H1 (cell line): Measurements from ENCODE around the gene RABEP2. TPM values are rescaled to one million over a fixed set of nuclear protein-coding genes. Genes with fewer than 3 reads are reported as not detected.

Source experiments
- CTCF ChIA-PET: fragments of 300-600 bp; sonication (Branson Sonifier 250); formaldehyde crosslinking; loops from one replicate; lab custom pipeline; 2021; ENCODE audit not compliant: partially characterized antibody; lab: Charles Lee
- POLR2A ChIA-PET: fragments of 300-600 bp; sonication (Branson Sonifier 250); formaldehyde crosslinking; loops from one replicate; lab custom pipeline; 2021; ENCODE audit warnings: inconsistent platforms; ENCODE audit not compliant: partially characterized antibody; lab: Charles Lee
- DNase-seq, 2 experiments: peaks; one replicate each; pipeline versions ENCODE4 v3.0.0 to v3.0.0-alpha.2; 2010 to 2022; ENCODE audit warnings: low spot score in 2 of 2, low read depth in 1 of 2, mixed read lengths in 1 of 2
- FAIRE-seq: peaks from 2 replicates; lab custom pipeline; 2011; peaks lifted over from hg19 to GRCh38; lab: Jason Lieb, UNC
- H2AFZ ChIP-seq: 2 replicates; pipeline ENCODE4 v1.8.1; 2012; ENCODE audit warnings: low read length, inconsistent platforms
- H2AK5ac ChIP-seq: 2 replicates; pipeline ENCODE4 v1.6.1; 2013; ENCODE audit warnings: low read depth, low read length
- H2BK120ac ChIP-seq: replicated peaks from 2 replicates; pipeline ENCODE3; 2013; ENCODE audit warnings: low read depth, low read length, inconsistent platforms
- H2BK12ac ChIP-seq: 2 replicates; pipeline ENCODE4 v1.6.1; 2013; ENCODE audit warnings: low read depth, low read length
- H2BK15ac ChIP-seq: 2 replicates; pipeline ENCODE4 v1.6.1; 2013; ENCODE audit warnings: low read length
- H2BK20ac ChIP-seq: 2 replicates; pipeline ENCODE4 v1.6.1; 2013; ENCODE audit warnings: low read length
- H2BK5ac ChIP-seq: 2 replicates; pipeline ENCODE4 v1.6.1; 2013; ENCODE audit warnings: low read depth, low read length
- H3K14ac ChIP-seq: 2 replicates; pipeline ENCODE4 v1.6.1; 2013; ENCODE audit warnings: inconsistent platforms; ENCODE audit not compliant: insufficient read length
- H3K18ac ChIP-seq: 2 replicates; pipeline ENCODE4 v1.6.1; 2013; ENCODE audit warnings: low read length; ENCODE audit errors: extremely low read depth
- H3K23ac ChIP-seq: 2 replicates; pipeline ENCODE4 v1.6.1; 2013; ENCODE audit warnings: inconsistent platforms; ENCODE audit not compliant: insufficient read length
- H3K23me2 ChIP-seq: 2 replicates; pipeline ENCODE4 v1.6.1; 2013; ENCODE audit warnings: low read depth, low read length
- H3K27ac ChIP-seq: 2 replicates; pipeline ENCODE4 v1.6.1; 2011; ENCODE audit warnings: low read depth, low read length, inconsistent platforms
- H3K27me3 ChIP-seq, 4 experiments: replicated peaks in 1 of 4; 1 replicate in 1 of 4; 2 replicates in 3 of 4; pipeline versions ENCODE4 v1.6.1 to v1.8.1; 2011 to 2013; ENCODE audit warnings: low read length in 3 of 4, mild to moderate bottlenecking in 3 of 4, inconsistent platforms in 2 of 4, mixed read lengths in 2 of 4, moderate library complexity in 1 of 4; ENCODE audit not compliant: control insufficient read depth in 3 of 4, insufficient read depth in 3 of 4; ENCODE audit errors: extremely low read depth in 1 of 4
- H3K36me3 ChIP-seq, 4 experiments: 2 replicates each; pipeline versions ENCODE4 v1.6.1 to v1.8.1; 2011 to 2013; ENCODE audit warnings: mild to moderate bottlenecking in 4 of 4, low read length in 3 of 4, moderate library complexity in 2 of 4, control low read depth in 1 of 4, inconsistent platforms in 1 of 4; ENCODE audit not compliant: insufficient read depth in 4 of 4, control insufficient read depth in 2 of 4
- H3K4ac ChIP-seq: replicated peaks from 2 replicates; pipeline ENCODE3; 2013; ENCODE audit warnings: low read length, low read depth, mixed read lengths, inconsistent platforms; ENCODE audit not compliant: insufficient read length
- H3K4me1 ChIP-seq, 4 experiments: replicated peaks in 1 of 4; 1 replicate in 1 of 4; 2 replicates in 3 of 4; pipeline versions ENCODE4 v1.6.1 to v1.8.1; 2011 to 2013; ENCODE audit warnings: low read length in 3 of 4, inconsistent platforms in 2 of 4, mixed read lengths in 1 of 4; ENCODE audit not compliant: insufficient read depth in 4 of 4, control insufficient read depth in 3 of 4
- H3K4me2 ChIP-seq, 2 experiments: 2 replicates each; pipeline versions ENCODE4 v1.6.1 to v1.8.1; 2011 to 2013; ENCODE audit warnings: low read depth in 2 of 2, low read length in 2 of 2, control low read depth in 1 of 2, inconsistent platforms in 1 of 2, mild to moderate bottlenecking in 1 of 2; ENCODE audit not compliant: insufficient read depth in 1 of 2
- H3K4me3 ChIP-seq, 4 experiments: fragments of 200-600, 300-600 bp in 1 of 4; sonication (generic), shearing (Covaris generic), sonication (Bioruptor Twin) in 1 of 4; 2 replicates each; pipeline versions ENCODE4 v1.5.1 to v1.8.1; 2011 to 2016; ENCODE audit warnings: low read length in 4 of 4, low read depth in 3 of 4, control low read depth in 2 of 4, inconsistent platforms in 2 of 4, mild to moderate bottlenecking in 2 of 4, mixed read lengths in 1 of 4, moderate library complexity in 1 of 4; ENCODE audit not compliant: insufficient read depth in 2 of 4; ENCODE audit errors: extremely low read depth in 1 of 4
- H3K56ac ChIP-seq: replicated peaks from 2 replicates; pipeline ENCODE3; 2013; ENCODE audit warnings: low read depth, mild to moderate bottlenecking, mixed read lengths, low read length, inconsistent platforms; ENCODE audit not compliant: insufficient read length
- H3K79me1 ChIP-seq: 2 replicates; pipeline ENCODE4 v1.6.1; 2013; ENCODE audit warnings: low read depth, low read length, control low read depth
- H3K79me2 ChIP-seq, 2 experiments: 2 replicates each; pipeline versions ENCODE4 v1.6.1 to v1.8.1; 2012 to 2013; ENCODE audit warnings: low read length in 2 of 2, mild to moderate bottlenecking in 2 of 2, inconsistent platforms in 1 of 2; ENCODE audit not compliant: insufficient read depth in 2 of 2, control insufficient read depth in 1 of 2
- H3K9ac ChIP-seq, 4 experiments: replicated peaks in 1 of 4; 1 replicate in 1 of 4; 2 replicates in 3 of 4; pipeline versions ENCODE4 v1.6.1 to v1.8.1; 2011 to 2013; ENCODE audit warnings: low read depth in 3 of 4, low read length in 3 of 4, control low read depth in 2 of 4, mild to moderate bottlenecking in 2 of 4, moderate library complexity in 2 of 4, inconsistent platforms in 1 of 4; ENCODE audit errors: extremely low read depth in 1 of 4
- H3K9me3 ChIP-seq, 2 experiments: 2 replicates each; pipeline versions ENCODE4 v1.6.1 to v1.8.1; 2012 to 2013; ENCODE audit warnings: mild to moderate bottlenecking in 2 of 2, moderate library complexity in 2 of 2, control low read depth in 1 of 2, inconsistent platforms in 1 of 2, low read depth in 1 of 2, low read length in 1 of 2, mixed read lengths in 1 of 2; ENCODE audit not compliant: insufficient read depth in 2 of 2
- H4K20me1 ChIP-seq, 2 experiments: replicated peaks in 1 of 2; 2 replicates each; pipeline versions ENCODE3 to v1.8.1; 2011 to 2013; ENCODE audit warnings: inconsistent platforms in 2 of 2, low read length in 2 of 2, mild to moderate bottlenecking in 1 of 2; ENCODE audit not compliant: insufficient read depth in 2 of 2, control insufficient read depth in 1 of 2
- H4K5ac ChIP-seq: 2 replicates; pipeline ENCODE4 v1.6.1; 2013; ENCODE audit warnings: low read length, low read depth, mixed read lengths, inconsistent platforms; ENCODE audit not compliant: insufficient read length
- H4K8ac ChIP-seq: 2 replicates; pipeline ENCODE4 v1.8.0; 2013; ENCODE audit warnings: mild to moderate bottlenecking, moderate library complexity, low read length, inconsistent platforms; ENCODE audit not compliant: insufficient read depth; ENCODE audit errors: extremely low read depth
- H4K91ac ChIP-seq: replicated peaks from 2 replicates; pipeline ENCODE3; 2013; ENCODE audit warnings: low read length, mixed read lengths, inconsistent platforms; ENCODE audit not compliant: insufficient read length
- HDAC6 ChIP-seq: IDR thresholded peaks from one replicate; pipeline ENCODE4 v1.7.1; 2012; ENCODE audit warnings: low read depth, mild to moderate bottlenecking, inconsistent platforms, low read length, moderate library complexity
- KDM1A ChIP-seq: fragments of 200-600, 300-600 bp; sonication (generic); IDR thresholded peaks from 2 replicates; pipeline ENCODE4 v1.7.1; 2016; ENCODE audit warnings: mild to moderate bottlenecking, low read length, borderline replicate concordance
- MAFK ChIP-seq: IDR thresholded peaks from 2 replicates; pipeline ENCODE4 v1.6.1; 2012; ENCODE audit warnings: low read depth, mild to moderate bottlenecking, improper control_type of control experiment, low read length
- NRF1 ChIP-seq: IDR thresholded peaks from 2 replicates; pipeline ENCODE4 v1.6.1; 2011; ENCODE audit warnings: mild to moderate bottlenecking, low read depth, low read length, improper control_type of control experiment
- RAD21 ChIP-seq, 2 experiments: IDR thresholded peaks in 1 of 2; conservative IDR thresholded peaks in 1 of 2; 2 replicates each; pipeline ENCODE4 v1.6.1; 2011; ENCODE audit warnings: low read depth in 2 of 2, low read length in 2 of 2, improper control_type of control experiment in 1 of 2, inconsistent platforms in 1 of 2, mild to moderate bottlenecking in 1 of 2, moderate library complexity in 1 of 2
- RBBP5 ChIP-seq: IDR thresholded peaks from 2 replicates; pipeline ENCODE4 v1.7.1; 2012; ENCODE audit warnings: low read depth, mild to moderate bottlenecking, inconsistent platforms, low read length, moderate library complexity, borderline replicate concordance
- RNF2 ChIP-seq: fragments of 200-900, 300-1000 bp; sonication (generic); IDR thresholded peaks from 2 replicates; pipeline ENCODE4 v1.7.1; 2016; ENCODE audit warnings: borderline replicate concordance, low read depth, mild to moderate bottlenecking, antibody characterized with exemption, low read length; ENCODE audit not compliant: poor library complexity, severe bottlenecking; ENCODE audit errors: missing control alignments
- RXRA ChIP-seq: IDR thresholded peaks from 2 replicates; pipeline ENCODE4 v1.6.1; 2011; ENCODE audit warnings: low read depth, mild to moderate bottlenecking, low read length, moderate library complexity; ENCODE audit not compliant: insufficient read depth
- SP1 ChIP-seq: IDR thresholded peaks from 2 replicates; pipeline ENCODE4 v1.6.1; 2011; ENCODE audit warnings: low read depth, low read length
- TCF12 ChIP-seq: IDR thresholded peaks from 2 replicates; pipeline ENCODE4 v1.6.1; 2011; ENCODE audit warnings: low read depth, mild to moderate bottlenecking, low read length
- WGBS, 2 experiments: shearing (Covaris generic) in 1 of 2; methylation state at CpG; one replicate each; pipeline versions ENCODE4 v1.1.6 to v1.1.7; 2013 to 2015; ENCODE audit warnings: low lambda C conversion rate in 2 of 2, mixed read lengths in 2 of 2, inconsistent platforms in 1 of 2, low coverage in 1 of 2, missing lambda C conversion rate in 1 of 2; ENCODE audit not compliant: insufficient replicate concordance in 2 of 2, insufficient coverage in 1 of 2, insufficient read length in 1 of 2; ENCODE audit errors: extremely low coverage in 1 of 2, missing lambda C conversion rate in 1 of 2; 5-methylcytosine and 5-hydroxymethylcytosine counted together
- polyA plus RNA-seq, 7 experiments: library from polyadenylated mRNA; depleted of rRNA in 3 of 7; stranded (reverse) in 5 of 7; unstranded in 2 of 7; fragments of >200 nt in 5 of 7; fragments of 200-250 nt in 2 of 7; gene quantifications; 1 replicate in 5 of 7; 2 replicates in 1 of 7; 4 replicates in 1 of 7; pipeline versions ENCODE4 v1.2.1 to v1.2.3, GENCODE V29; 2011 to 2013; ENCODE audit warnings: missing spikeins in 2 of 7, mixed read lengths in 2 of 7
- total RNA-seq: library from RNA; stranded (reverse); fragmentation: NEBNext Ultra II Directional; extraction: Animal tissue kit (Norgen Biotek cat#: 25700); gene quantifications from 2 replicates; pipeline ENCODE4 v1.2.1, GENCODE V29; 2021
- TF ChIP-seq, protein P1 (sequence below), 3 experiments: IDR thresholded peaks; 1 replicate in 2 of 3; 2 replicates in 1 of 3; pipeline versions ENCODE4 v1.5.1 to v1.6.1; 2011; ENCODE audit warnings: low read length in 3 of 3, mild to moderate bottlenecking in 3 of 3, inconsistent platforms in 2 of 3, low read depth in 1 of 3, moderate library complexity in 1 of 3; ENCODE audit not compliant: insufficient read depth in 1 of 3; ENCODE audit errors: control extremely low read depth in 1 of 3

The RABEP2 gene
- total and polyA plus RNA-seq, 2 of the 8 experiments (the other 6 are each of a cell fraction or from before 2014, with no cell fraction given), result 10.4 to 14.9 TPM

DNA sequence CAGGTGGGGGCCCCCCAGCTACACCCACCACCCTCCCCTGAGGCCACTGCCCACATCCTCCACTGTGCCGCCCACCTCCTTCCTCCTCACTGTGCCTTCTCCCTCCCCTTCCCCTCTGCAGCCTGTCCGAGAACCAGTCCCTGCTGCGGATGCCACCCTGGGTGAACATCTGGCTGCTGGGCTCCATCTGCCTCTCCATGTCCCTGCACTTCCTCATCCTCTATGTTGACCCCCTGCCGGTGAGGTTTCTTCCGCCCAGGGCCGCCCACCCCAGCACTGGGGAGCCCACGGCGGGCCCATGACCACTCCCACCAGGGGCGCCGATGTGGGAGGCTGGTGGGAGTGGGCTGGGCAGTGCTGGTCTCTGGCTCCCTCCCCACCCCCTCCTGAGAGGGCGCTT is 22.1 kb downstream of the RABEP2 start:
- H4K20me1 ChIP-seq, result peaks cover 0 to 3% of the 10 kb centered on the region in 2 experiments
- no peaks in the 10 kb centered on the region; a peak in 1 of 7 replicates for H3K4me1 ChIP-seq
- no peaks in the 10 kb centered on the region for H3K9me3 ChIP-seq
- POLR2A ChIA-PET, result interaction anchor here (1.1 to 1.8 kb wide), 4 partner anchors 9 to 20 kb away, joined by 3 to 6 read pairs (median 4); no protein-coding TSS in a partner anchor
- no peak overlapping the region for H3K23ac ChIP-seq
- no peak overlapping the region for H2BK12ac ChIP-seq
- no peak overlapping the region for H2AFZ ChIP-seq
- no peak overlapping the region for H2AK5ac ChIP-seq
- WGBS, 2 experiments, result 87% methylated on average over 8 of the region's 11 CpGs; no CpG with 5 or more reads in 1 of the 2 experiments
- H2BK20ac ChIP-seq, result no peak overlapping the region
- no peaks in the 10 kb centered on the region for H3K79me1 ChIP-seq
- DNase-seq (no peak), FAIRE-seq (no peak)
- CTCF ChIA-PET, result interaction anchor here (0.8 kb wide), 1 partner anchor 12 kb away, joined by 3 read pairs; no protein-coding TSS in a partner anchor
- no peak overlapping the region for H2BK120ac ChIP-seq
- no peaks in the 10 kb centered on the region for H3K79me2 ChIP-seq
- H4K8ac ChIP-seq, result no peak overlapping the region; the same call in 1 of the 2 replicates
- no peak overlapping the region for H2BK15ac ChIP-seq
- no peak overlapping the region for H4K91ac ChIP-seq
- H3K36me3 ChIP-seq, result no peaks in the 10 kb centered on the region; a peak in 1 of 8 replicates
- H3K18ac ChIP-seq, result no peak overlapping the region
- H3K4me2 ChIP-seq, result no peak overlapping the region
- no peak overlapping the region for H3K9ac ChIP-seq
- H3K4ac ChIP-seq, result no peak overlapping the region
- H4K5ac ChIP-seq, result no peak overlapping the region
- H2BK5ac ChIP-seq, result no peak overlapping the region
- H3K14ac ChIP-seq, result no peak overlapping the region
- no peaks in the 10 kb centered on the region for H3K27me3 ChIP-seq
- H3K4me3 ChIP-seq, result no peak overlapping the region
- H3K27ac ChIP-seq, result no peak overlapping the region
- H3K56ac ChIP-seq, result no peak overlapping the region
- no peaks in the 10 kb centered on the region for H3K23me2 ChIP-seq
- TF ChIP-seq KDM1A, result no peak
- no peak for TF ChIP-seq RNF2
- TF ChIP-seq RBBP5, result no peak
- TF ChIP-seq RXRA, result no peak
- TF ChIP-seq HDAC6, result no peak
- TF ChIP-seq, protein P1, sequence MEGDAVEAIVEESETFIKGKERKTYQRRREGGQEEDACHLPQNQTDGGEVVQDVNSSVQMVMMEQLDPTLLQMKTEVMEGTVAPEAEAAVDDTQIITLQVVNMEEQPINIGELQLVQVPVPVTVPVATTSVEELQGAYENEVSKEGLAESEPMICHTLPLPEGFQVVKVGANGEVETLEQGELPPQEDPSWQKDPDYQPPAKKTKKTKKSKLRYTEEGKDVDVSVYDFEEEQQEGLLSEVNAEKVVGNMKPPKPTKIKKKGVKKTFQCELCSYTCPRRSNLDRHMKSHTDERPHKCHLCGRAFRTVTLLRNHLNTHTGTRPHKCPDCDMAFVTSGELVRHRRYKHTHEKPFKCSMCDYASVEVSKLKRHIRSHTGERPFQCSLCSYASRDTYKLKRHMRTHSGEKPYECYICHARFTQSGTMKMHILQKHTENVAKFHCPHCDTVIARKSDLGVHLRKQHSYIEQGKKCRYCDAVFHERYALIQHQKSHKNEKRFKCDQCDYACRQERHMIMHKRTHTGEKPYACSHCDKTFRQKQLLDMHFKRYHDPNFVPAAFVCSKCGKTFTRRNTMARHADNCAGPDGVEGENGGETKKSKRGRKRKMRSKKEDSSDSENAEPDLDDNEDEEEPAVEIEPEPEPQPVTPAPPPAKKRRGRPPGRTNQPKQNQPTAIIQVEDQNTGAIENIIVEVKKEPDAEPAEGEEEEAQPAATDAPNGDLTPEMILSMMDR (IDR thresholded peaks at IDR 0.05; ENCODE audit: control extremely low read depth in 1 of 3, insufficient read depth in 1 of 3, low read depth in 1 of 3, low read length in 3 of 3), result no peak
- TF ChIP-seq SP1, result no peak
- TF ChIP-seq MAFK, result no peak
- TF ChIP-seq RAD21 (IDR thresholded peaks at IDR 0.05 in 1 of 2, conservative IDR thresholded peaks at IDR 0.05 in 1 of 2; ENCODE audit: low read depth in 2 of 2, low read length in 2 of 2), result no peak
- no peak for TF ChIP-seq NRF1
- TF ChIP-seq TCF12, result no peak
